ENCODE data around the gene OTUB2.

GRCh38 chr14:94040247-94040646 lies 14.1 kb downstream of the OTUB2 start:
- no peak for TF ChIP-seq ZNF274 (IDR thresholded peaks at IDR 0.05; ENCODE audit: borderline replicate concordance, extremely low read depth, low read length)
- no peak for TF ChIP-seq SP4 (IDR thresholded peaks at IDR 0.05; ENCODE audit: low read length)
- TF ChIP-seq CEBPB (IDR thresholded peaks at IDR 0.05; ENCODE audit: low read depth, low read length) = no peak

Measured in H1 (cell line).